Hepatic stellate cell (primary cell): ENCODE results near the gene CCDC146.
A peak's percentile ranks its signal among the peaks of the same experiment; 100 is the strongest.
"Not testable (repeated sequence)": the region's sequence is repeated elsewhere in the genome, so short reads cannot be mapped to it uniquely, and the experiment has no call there.

Experiments
- DNase-seq: peaks from one replicate; pipeline ENCODE4 v3.0.0; 2011; ENCODE audit warnings: low spot score

Gene CCDC146

GRCh38 chr7:77202481-77202976 lies 80.1 kb downstream of the CCDC146 start:
- no peak for DNase-seq

GRCh38 chr7:77205706-77206105 lies 83.3 kb downstream of the CCDC146 start:
- DNase-seq: no peak

GRCh38 chr7:77208416-77208815 lies 86.0 kb downstream of the CCDC146 start:
- no peak for DNase-seq

GRCh38 chr7:77209479-77210139 lies 87.2 kb downstream of the CCDC146 start:
- no peak for DNase-seq

GRCh38 chr7:77216181-77216845 lies 93.9 kb downstream of the CCDC146 start:
- DNase-seq: no peak

- no peak for DNase-seq
Measured at GRCh38 chr7:77217474-77218185, 95.2 kb downstream of the CCDC146 start.

GRCh38 chr7:77219701-77220331 lies 97.4 kb downstream of the CCDC146 start:
- DNase-seq: not testable (repeated sequence)

- no peak for DNase-seq
Measured at GRCh38 chr7:77222065-77222464, 99.7 kb downstream of the CCDC146 start.

GRCh38 chr7:77222819-77223218 lies 100.4 kb downstream of the CCDC146 start:
- DNase-seq: no peak

GRCh38 chr7:77223261-77223660 lies 100.8 kb downstream of the CCDC146 start:
- no peak for DNase-seq

GRCh38 chr7:77226357-77226839 lies 104.0 kb downstream of the CCDC146 start:
- no peak for DNase-seq

- not testable (repeated sequence) for DNase-seq
Measured at GRCh38 chr7:77228795-77229194, 106.4 kb downstream of the CCDC146 start.

- no peak for DNase-seq
Measured at GRCh38 chr7:77232467-77232866, 110.1 kb downstream of the CCDC146 start.

GRCh38 chr7:77235276-77235675 lies 112.9 kb downstream of the CCDC146 start:
- DNase-seq: peak; percentile 33

- DNase-seq: no peak
Measured at GRCh38 chr7:77238703-77239136, 116.3 kb downstream of the CCDC146 start.

- DNase-seq: no peak
Measured at GRCh38 chr7:77239471-77239870, 117.1 kb downstream of the CCDC146 start.

GRCh38 chr7:77242068-77242467 lies 119.7 kb downstream of the CCDC146 start:
- no peak for DNase-seq

- no peak for DNase-seq
Measured at GRCh38 chr7:77242554-77242953, 120.1 kb downstream of the CCDC146 start.

GRCh38 chr7:77244222-77244934 lies 122.0 kb downstream of the CCDC146 start:
- DNase-seq: no peak

GRCh38 chr7:77245015-77245755 lies 122.8 kb downstream of the CCDC146 start:
- DNase-seq: no peak
